Endodermal cell (in vitro differentiated cells): ENCODE measurements around the gene ARHGAP8. TPM values are rescaled to one million over a fixed set of nuclear protein-coding genes. Genes with fewer than 3 reads are reported as not detected.
"Not testable (repeated sequence)": the region's sequence is repeated elsewhere in the genome, so short reads cannot be mapped to it uniquely, and the experiment has no call there.

Experiments used
- DNase-seq: peaks from one replicate; pipeline ENCODE4 v3.0.0-alpha.2; 2017
- H3K27ac ChIP-seq: 2 replicates; pipeline ENCODE4 v1.5.1; 2013; ENCODE audit warnings: mild to moderate bottlenecking, low read depth, low read length, moderate library complexity
- H3K27me3 ChIP-seq: 2 replicates; pipeline ENCODE4 v1.6.1; 2013; ENCODE audit warnings: mild to moderate bottlenecking, low read length, moderate library complexity; ENCODE audit not compliant: insufficient read depth, control insufficient read depth, poor library complexity, severe bottlenecking
- H3K36me3 ChIP-seq: 2 replicates; pipeline ENCODE4 v1.7.0; 2013; ENCODE audit warnings: mild to moderate bottlenecking, low read length, moderate library complexity; ENCODE audit not compliant: control insufficient read depth, insufficient read depth
- H3K4me1 ChIP-seq: one replicate; pipeline ENCODE4 v1.7.0; 2013; ENCODE audit warnings: low read length; ENCODE audit not compliant: control insufficient read depth, insufficient read depth
- H3K4me3 ChIP-seq: 2 replicates; pipeline ENCODE4 v1.5.1; 2013; ENCODE audit warnings: mild to moderate bottlenecking, low read length, moderate library complexity
- H3K9ac ChIP-seq: 2 replicates; pipeline ENCODE4 v1.6.1; 2013; ENCODE audit warnings: mild to moderate bottlenecking, low read length, moderate library complexity; ENCODE audit not compliant: poor library complexity, severe bottlenecking; ENCODE audit errors: extremely low read depth
- H3K9me3 ChIP-seq: 2 replicates; pipeline ENCODE4 v1.6.1; 2013; ENCODE audit warnings: mild to moderate bottlenecking, low read length, moderate library complexity; ENCODE audit not compliant: control insufficient read depth
- H3K27ac Mint-ChIP-seq: 2 replicates; pipeline ENCODE4 v1.8.0; 2020; ENCODE audit warnings: mixed read lengths
- H3K27me3 Mint-ChIP-seq: 2 replicates; pipeline ENCODE4 v1.8.0; 2021; ENCODE audit warnings: mild to moderate bottlenecking, mixed read lengths; ENCODE audit not compliant: insufficient read depth
- H3K36me3 Mint-ChIP-seq: 2 replicates; pipeline ENCODE4 v1.8.0; 2020; ENCODE audit warnings: low read depth, mixed read lengths
- H3K4me1 Mint-ChIP-seq: 2 replicates; pipeline ENCODE4 v1.8.0; 2020; ENCODE audit warnings: mixed read lengths
- H3K4me3 Mint-ChIP-seq: 2 replicates; pipeline ENCODE4 v1.8.0; 2020; ENCODE audit warnings: mild to moderate bottlenecking, moderate library complexity, mixed read lengths
- H3K9me3 Mint-ChIP-seq: 2 replicates; pipeline ENCODE4 v1.8.0; 2020; ENCODE audit warnings: mild to moderate bottlenecking, mixed read lengths
- CTCF ChIP-seq: fragments of 200-600 bp; sonication (generic); conservative IDR thresholded peaks from 2 replicates; pipeline ENCODE4 v1.5.0; 2021; ENCODE audit warnings: antibody characterized with exemption, mild to moderate bottlenecking
- WGBS, 2 experiments: methylation state at CpG; one replicate each; pipeline versions ENCODE4 v1.1.5 to v1.1.7; 2013; ENCODE audit warnings: missing lambda C conversion rate in 2 of 2, mixed read lengths in 1 of 2; ENCODE audit not compliant: insufficient coverage in 1 of 2, insufficient read length in 1 of 2; 5-methylcytosine and 5-hydroxymethylcytosine counted together
- total RNA-seq, 2 donors: library from RNA; stranded (reverse); fragmentation: NEBNext Ultra II Directional in 1 of 2; extraction: Animal tissue kit (Norgen Biotek cat#: 25700) in 1 of 2; gene quantifications; 2 replicates in 1 of 2; 3 replicates in 1 of 2; pipeline ENCODE4 v1.2.1, GENCODE V29; 2021

ARHGAP8 gene
- total RNA-seq, 2 donors from 2014 or later, result 45.2 to 51.3 TPM

GRCh38 chr22:44855855-44856254 lies 103.5 kb downstream of the ARHGAP8 start:
- Histone ChIP-seq H3K27me3 (no peaks in the 10 kb centered on the region), H3K9me3 (no peaks in the 10 kb centered on the region), H3K9ac (no peak overlapping the region), H3K4me3 (no peak overlapping the region), H3K4me1 (no peaks in the 10 kb centered on the region), H3K27ac (no peak overlapping the region), H3K36me3 (peaks cover 18% of the 10 kb centered on the region)
- Mint-ChIP-seq H3K27ac (no peak overlapping the region), H3K4me3 (no peak overlapping the region), H3K36me3 (peaks cover 45% of the 10 kb centered on the region), H3K27me3 (peaks cover 2% of the 10 kb centered on the region), H3K4me1 (no peaks in the 10 kb centered on the region), H3K9me3 (no peaks in the 10 kb centered on the region)
- WGBS, 2 experiments, result 79 to 96% methylated on average over 2 to 5 of the region's 5 CpGs
- peak; percentile 31 for DNase-seq
- TF ChIP-seq CTCF, result no peak

- not testable (repeated sequence) for H3K27ac Mint-ChIP-seq, H3K9me3 ChIP-seq, H3K4me3 Mint-ChIP-seq, H3K27me3 ChIP-seq, H3K27me3 Mint-ChIP-seq, DNase-seq, H3K9me3 Mint-ChIP-seq, H3K4me1 ChIP-seq, H3K27ac ChIP-seq, H3K9ac ChIP-seq, H3K4me3 ChIP-seq, H3K4me1 Mint-ChIP-seq
- 89 to 90% methylated on average over 3 to 7 of the region's 7 CpGs for WGBS, 2 experiments
- peaks cover 29% of the 10 kb centered on the region for H3K36me3 ChIP-seq
- peaks cover 51% of the 10 kb centered on the region for H3K36me3 Mint-ChIP-seq
These were observed 106.4 kb downstream of the ARHGAP8 start for GRCh38 chr22:44858819-44859218.

- Mint-ChIP-seq H3K27ac (no peak overlapping the region), H3K36me3 (peaks cover 56% of the 10 kb centered on the region), H3K27me3 (peaks cover 3% of the 10 kb centered on the region), H3K9me3 (no peaks in the 10 kb centered on the region), H3K4me1 (no peaks in the 10 kb centered on the region), H3K4me3 (no peak overlapping the region)
- no peaks in the 10 kb centered on the region for H3K4me1 ChIP-seq
- no peak for DNase-seq
- no peak overlapping the region for H3K9ac ChIP-seq
- H3K27ac ChIP-seq, result no peak overlapping the region
- no peak overlapping the region for H3K4me3 ChIP-seq
- no peak for TF ChIP-seq CTCF
- 94 to 98% methylated on average over 7 to 13 of the region's 13 CpGs for WGBS, 2 experiments
- H3K9me3 ChIP-seq, result no peaks in the 10 kb centered on the region
- H3K36me3 ChIP-seq, result peaks cover 37% of the 10 kb centered on the region
- H3K27me3 ChIP-seq, result no peaks in the 10 kb centered on the region
These were observed 107.3 kb downstream of the ARHGAP8 start for GRCh38 chr22:44859641-44860040.

- Histone ChIP-seq H3K9ac (no peak overlapping the region), H3K4me3 (no peak overlapping the region), H3K27me3 (no peaks in the 10 kb centered on the region), H3K4me1 (no peaks in the 10 kb centered on the region), H3K36me3 (peaks cover 42% of the 10 kb centered on the region), H3K27ac (no peak overlapping the region), H3K9me3 (no peaks in the 10 kb centered on the region)
- 89 to 94% methylated on average over 6 of the region's 6 CpGs for WGBS, 2 experiments
- Mint-ChIP-seq H3K4me3 (no peak overlapping the region), H3K27ac (no peak overlapping the region), H3K27me3 (peaks cover 3% of the 10 kb centered on the region), H3K36me3 (peaks cover 56% of the 10 kb centered on the region), H3K4me1 (no peaks in the 10 kb centered on the region), H3K9me3 (no peaks in the 10 kb centered on the region)
- no peak for DNase-seq
- TF ChIP-seq CTCF, result no peak
These were observed 107.9 kb downstream of the ARHGAP8 start for GRCh38 chr22:44860311-44860710.
